HG03025 (cell line): ENCODE data around the gene RUFY4.
"Not testable (repeated sequence)": the region's sequence is repeated elsewhere in the genome, so short reads cannot be mapped to it uniquely, and the experiment has no call there.

ENCODE experiments used
- ATAC-seq: cut with Tn5 transposase; IDR thresholded peaks from one replicate; pipeline ENCODE4 v1.9.1; 2021; ENCODE audit warnings: mild to moderate bottlenecking, moderate library complexity; ENCODE audit not compliant: unreplicated experiment, low FRiP score

RUFY4 gene

DNA sequence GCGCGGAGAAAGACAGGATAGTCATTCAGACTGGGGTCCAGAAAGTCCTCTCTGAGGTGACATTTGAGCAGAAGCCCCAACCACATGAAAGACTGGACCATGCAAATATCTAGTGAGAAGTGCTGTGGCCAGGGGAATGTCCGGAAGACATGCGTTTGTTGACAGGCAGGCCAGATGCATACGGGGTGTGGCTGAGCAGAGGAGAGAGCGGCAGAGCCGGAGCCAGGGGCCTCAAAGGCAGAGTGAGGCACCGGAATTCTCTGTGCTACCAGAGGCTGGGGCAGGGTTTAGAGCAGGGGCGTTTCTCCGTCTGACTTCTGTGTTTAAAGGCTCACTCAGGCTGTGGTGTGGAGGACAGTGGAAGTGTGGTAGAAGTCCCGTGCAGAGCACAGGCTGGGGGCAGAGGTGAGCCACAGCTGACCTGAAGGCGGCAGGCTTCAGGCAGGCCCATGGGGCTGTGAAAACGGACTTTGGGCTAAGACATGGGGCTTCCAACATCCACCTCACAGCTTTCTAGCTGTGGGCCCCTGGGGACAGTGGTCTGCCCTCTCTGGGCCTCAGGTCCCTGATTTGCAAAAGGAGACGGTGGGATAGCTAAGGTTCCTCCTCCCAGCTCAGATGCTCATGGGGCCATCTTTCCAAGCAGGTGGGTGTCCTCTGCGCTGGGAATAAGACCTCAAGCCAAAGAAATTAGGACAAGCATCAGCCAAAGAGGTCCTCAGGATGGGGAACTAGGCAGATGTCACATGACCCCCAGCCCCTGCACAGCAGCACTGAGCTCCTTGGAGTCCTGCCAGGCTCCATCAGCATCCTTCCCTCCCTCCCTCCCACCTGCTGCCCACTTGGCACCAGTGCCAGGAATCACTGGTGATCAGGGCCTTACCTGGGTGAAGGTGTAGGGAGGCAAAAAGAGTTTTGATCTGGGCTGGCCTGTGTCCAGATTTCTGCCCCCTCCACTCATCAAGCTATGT lies 11.2 kb downstream of the RUFY4 start:
- no peak for ATAC-seq

DNA sequence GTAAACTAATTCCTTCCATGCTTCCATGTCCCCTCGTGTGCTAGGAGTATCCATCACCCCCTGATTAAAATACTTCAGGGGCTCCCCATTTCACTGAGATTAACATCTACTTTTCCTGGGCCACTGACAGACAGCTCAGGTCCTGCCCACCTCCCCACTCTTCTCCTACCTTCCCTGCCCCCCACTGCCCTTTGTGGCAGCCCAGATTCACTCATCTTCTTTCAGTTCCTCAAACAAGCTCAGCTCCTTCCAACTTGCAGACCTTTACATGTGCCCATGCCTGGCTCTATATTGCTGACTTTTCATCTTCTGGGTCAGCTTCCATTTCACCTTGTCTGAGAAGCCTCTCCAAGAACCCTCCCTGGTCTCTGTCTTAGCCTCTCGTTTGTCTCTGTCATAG lies 12.0 kb downstream of the RUFY4 start:
- ATAC-seq = peak; percentile 85

DNA sequence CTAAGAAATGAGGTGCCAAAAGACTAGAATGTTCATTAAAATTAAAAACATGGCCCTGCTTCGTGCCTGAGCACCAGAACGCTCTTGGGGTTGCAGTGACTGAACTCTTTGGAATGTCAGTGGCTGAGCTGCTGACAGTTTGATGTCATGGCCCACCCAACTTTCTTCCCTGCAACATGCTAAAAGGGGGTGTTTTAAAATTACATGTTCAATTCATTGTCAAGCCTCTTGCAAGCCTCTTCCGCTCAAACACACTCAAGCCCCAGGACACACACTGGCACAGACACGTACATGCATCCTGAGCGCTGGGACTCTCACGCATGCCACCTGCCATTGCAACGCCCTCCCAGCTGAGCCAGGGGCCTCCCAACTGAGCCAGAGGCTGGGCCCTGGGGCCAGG lies 12.6 kb downstream of the RUFY4 start:
- ATAC-seq = no peak

DNA sequence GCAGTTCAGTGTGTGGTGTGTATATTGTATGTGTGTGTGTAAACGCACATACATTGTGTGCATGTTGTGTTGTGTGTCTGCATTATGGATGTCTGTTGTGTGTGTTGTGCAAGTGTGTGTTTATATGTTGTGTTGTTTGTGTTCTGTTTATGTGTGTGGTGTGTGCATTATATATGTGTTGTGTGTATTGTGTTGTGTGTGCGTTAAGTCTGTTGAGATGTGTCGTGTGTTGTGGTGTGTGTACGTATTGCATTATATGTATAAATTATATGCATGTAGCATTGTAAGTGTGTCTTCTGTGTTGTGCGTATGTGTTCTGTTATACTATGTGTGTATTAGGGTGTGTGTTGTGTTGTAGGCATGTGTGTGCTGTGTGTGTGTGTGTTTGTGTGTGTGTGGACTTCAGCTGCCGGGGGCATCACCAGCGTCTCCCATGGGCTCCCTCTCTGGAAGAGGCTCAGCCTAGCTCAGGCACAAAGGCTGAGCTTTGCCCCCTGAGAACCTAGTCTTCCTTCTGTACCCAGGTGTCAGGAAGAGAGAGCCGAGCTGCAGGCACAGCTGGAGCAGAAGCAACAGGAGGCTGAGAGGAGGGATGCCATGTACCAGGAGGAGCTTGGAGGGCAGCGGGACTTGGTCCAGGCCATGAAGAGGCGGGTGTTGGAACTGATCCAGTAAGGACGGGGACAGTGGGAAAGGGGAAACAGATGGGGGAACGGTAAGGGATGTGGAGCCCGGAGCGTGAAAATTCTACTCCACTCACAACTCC lies 13.7 kb downstream of the RUFY4 start:
- no peak for ATAC-seq

DNA sequence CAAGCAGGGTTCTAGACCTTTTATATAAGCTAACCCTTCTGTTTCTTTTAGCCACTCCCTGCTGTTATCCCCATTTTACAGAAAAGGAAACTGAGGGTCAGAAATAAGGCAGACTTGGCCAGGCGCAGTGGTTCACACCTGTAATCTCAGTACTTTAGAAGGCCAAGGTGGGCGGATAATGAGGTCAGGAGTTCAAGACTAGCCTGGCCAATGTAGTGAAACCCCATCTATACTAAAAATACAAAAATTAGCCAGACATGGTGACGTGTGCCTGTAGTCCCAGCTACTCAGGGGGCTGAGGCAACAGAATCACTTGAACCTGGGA lies 14.3 kb downstream of the RUFY4 start:
- ATAC-seq = no peak

DNA sequence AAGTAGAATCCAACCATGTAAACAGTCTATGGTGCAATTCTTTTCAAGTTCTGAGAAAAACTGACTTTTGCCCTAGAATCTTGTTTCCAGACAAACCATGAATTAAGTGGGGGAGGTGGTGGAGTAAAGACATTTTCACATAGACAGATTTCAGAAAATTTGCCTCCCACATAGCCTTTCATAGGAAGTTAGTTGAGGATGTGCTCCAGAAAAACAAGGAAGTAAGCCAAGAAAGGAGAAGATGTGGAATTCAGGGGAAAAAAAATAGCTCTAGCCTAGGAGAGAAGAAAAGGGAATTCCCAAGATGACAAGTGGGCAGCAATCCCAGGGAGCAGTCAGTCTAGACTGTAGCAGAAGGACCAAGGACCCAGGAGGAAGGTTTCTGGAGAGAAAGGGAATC lies 17.4 kb downstream of the RUFY4 start:
- ATAC-seq = no peak

DNA sequence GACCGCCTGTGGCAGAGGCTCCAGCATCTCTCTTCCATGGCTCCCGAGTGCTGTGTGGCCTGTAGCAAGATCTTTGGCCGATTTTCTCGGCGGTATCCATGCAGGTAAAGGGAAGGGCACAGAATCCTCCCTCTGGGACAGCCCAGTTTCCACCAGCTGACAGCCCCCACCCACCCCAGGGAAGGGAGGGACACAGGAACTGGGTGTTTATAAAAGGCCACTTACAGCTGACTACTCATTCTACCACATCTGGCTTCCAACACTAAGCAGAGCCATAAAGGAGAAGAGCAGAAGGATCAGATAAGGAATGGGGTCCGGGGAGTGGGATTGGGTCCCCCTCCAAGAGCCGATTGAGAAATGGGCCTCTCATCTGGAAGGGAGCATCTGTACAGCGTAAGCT lies 20.2 kb downstream of the RUFY4 start:
- no peak for ATAC-seq

DNA sequence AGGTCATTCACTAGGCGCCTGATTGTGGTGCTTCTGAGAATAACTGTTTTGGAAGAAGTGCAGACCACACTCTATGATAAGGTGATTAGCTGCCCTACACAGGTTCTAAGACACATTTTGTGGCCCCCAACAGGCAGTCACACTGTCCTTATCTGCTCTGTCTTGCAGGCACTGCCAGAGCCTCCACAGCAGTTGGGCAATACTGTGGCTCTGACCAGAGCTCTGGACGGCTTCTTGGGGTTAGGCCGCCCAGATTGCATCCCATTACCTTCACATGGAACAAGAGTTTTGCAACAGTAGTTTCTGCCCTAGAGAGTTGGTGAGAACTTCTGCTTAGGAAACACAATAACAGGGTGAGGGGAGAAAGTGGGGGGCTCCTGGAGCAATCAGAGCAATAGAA lies 22.7 kb downstream of the RUFY4 start:
- ATAC-seq = no peak

DNA sequence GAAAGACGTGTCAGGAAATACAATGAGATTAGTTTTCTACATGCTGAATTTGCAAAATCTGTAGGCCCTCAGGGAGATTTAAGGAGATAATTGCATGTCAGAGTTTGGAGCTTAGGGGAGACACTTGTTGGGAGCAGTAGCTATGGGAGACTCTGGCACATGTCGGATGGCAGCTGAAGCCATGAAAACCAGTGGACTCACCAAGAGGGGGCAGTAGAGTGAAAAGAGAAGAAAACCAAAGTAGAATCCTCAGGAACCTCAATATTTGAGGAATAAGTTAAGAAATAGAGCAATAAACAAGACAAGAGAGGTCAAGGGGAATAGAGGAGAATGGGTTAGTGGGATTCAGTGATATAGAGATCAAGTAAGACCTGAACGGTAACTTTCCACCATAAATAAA lies 24.8 kb downstream of the RUFY4 start:
- no peak for ATAC-seq

DNA sequence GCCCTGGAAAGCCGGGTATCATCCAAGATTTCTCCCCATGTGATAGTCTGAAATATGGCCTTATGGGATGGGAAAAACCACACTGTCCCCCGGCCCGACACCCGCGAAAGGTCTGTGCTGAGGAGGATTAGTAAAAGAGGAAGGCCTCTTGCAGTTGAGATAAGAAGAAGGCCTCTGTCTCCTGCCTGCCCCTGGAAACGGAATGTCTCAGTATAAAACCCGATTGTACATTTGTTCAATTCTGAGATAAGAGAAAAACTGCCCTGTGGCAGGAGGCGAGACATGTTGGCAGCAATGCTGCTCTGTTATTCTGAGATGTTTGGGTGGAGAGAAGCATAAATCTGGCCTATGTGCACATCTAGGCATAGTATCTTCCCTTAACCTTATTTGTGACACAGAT lies 26.8 kb downstream of the RUFY4 start:
- ATAC-seq = no peak

DNA sequence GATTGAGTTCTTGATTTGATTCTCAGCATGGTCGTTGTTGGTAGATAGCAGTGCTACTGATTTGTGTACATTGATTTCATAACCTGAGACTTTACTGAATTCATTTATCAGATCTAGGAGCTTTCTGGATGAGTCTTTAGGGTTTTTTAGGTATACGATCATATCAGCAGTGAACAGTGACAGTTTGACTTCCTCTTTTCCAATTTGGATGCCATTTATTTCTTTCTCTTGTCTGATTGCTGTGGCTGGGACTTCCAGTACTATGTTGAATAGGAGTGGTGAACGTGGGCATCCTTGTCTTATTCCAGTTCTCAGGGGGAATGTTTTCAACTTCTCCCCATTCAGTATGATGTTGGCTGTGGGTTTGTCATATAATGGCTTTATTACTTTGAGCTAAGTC lies 28.9 kb downstream of the RUFY4 start:
- no peak for ATAC-seq

DNA sequence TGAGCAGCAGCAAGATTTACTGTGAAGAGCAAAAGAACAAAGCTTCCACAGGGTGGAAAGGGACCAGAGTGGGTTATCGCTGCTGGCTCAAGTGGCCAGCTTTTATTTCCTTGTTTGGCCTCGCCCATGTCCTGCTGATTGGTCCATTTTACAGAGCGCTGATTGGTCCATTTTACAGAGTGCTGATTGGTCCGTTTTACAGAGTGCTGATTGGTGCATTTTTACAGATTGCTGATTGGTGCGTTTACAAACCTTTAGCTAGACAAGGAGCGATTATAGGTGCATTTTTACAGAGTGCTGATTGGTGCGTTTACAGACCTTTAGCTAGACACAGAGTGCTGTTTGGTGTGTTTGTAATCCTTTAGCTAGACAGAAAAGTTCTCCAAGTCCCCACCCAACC lies 39.8 kb downstream of the RUFY4 start:
- not testable (repeated sequence) for ATAC-seq

DNA sequence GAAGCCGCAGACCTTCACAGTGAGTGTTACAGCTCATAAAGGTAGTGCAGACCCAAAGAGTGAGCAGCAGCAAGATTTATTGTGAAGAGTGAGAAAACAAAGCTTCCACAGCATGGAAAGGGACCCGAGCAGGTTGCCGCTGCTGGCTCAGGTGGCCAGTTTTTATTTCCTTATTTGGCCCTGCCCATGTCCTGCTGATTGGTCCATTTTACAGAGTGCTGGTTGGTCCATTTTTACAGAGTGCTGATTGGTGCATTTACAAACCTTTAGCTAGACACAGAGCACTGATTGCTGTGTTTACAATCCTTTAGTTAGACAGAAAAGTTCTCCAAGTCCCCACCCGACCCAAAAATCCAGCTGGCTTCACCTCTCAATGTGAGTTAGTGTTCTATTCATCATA lies 52.7 kb downstream of the RUFY4 start:
- ATAC-seq = not testable (repeated sequence)

DNA sequence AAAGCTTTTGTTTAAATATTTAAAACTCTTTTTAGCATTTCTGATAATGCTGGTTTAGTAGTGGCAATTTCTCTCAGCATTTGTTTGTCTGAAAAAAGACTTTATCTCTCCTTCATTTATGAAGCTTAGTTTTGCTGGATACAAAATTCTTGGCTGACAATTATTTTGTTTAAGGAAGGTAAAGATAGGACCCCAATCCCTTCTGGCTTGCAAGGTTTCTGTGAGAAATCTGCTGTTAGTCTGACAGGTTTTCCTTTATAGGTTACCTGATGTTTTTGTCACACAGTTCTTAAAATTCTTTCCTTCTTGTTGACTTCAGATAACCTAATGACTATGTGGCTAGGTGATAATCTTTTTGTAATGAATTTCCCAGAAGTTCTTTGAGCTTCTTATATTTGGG lies 53.2 kb downstream of the RUFY4 start:
- not testable (repeated sequence) for ATAC-seq

DNA sequence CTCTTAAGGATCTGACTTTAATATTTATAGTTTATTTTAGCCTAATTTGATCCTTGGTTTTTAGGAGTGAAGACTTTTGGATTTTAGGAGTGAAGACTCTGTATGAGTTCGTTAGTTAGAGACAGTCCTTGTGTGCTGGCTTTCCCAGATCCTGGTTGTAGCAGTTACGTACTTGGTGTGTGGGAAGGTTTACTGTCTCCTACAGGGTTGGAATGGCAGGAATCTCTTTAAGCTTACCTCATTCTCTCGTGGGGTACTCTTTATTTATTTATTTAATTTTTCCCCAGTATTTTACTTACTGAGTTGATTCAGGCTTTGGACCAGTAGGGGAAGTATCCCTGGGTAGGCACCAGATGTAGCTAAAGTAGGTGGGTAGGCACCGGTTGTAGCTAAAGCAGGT lies 54.9 kb downstream of the RUFY4 start:
- ATAC-seq = no peak

DNA sequence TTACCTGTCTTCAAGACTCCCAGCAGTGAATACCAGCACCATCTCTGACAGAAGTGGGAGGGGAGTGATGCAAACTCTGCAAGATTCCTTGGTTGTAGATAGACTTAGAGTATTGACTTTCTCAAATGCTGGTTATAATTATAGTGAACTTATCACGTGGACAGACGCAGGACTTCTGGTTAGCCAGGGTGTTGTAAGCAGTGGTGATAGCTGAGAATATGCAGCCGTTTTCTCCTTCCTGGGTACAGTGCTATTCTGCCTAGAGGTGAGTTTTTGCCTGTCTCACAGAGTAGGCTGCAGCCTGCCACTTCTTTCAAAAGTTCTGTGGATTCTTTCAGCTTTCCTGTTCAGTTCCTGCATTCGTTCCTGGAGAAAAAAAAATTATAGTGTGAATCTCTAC lies 56.0 kb downstream of the RUFY4 start:
- no peak for ATAC-seq

DNA sequence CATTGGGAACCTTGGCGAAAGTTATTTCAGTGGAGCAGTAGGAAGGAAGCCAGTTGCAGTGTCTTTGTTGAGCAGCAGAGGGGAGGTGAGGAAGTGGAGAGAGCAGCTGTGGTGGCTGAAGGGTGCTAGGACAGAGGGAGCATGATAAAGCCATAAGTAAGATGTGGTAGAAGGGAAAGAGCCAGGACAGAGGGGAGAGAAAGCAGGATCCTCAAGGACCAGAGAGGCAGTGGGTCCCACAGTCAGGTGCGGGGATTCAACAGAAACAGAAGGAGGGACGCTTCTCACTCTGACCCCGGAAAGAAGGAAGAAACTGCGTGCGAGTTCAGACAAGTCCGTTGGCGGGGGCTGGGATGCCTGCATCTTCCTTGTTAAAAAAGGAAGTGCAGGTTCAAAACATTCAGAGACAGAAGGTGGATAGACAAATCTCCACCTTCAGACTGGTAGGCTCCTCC lies 56.6 kb downstream of the RUFY4 start, which contains the start of gene CXCR2:
TSS of gene CXCR2 (plus strand) at position 403 of the 455 bp plus-strand sequence. CDS start 8,774 bp downstream, outside the sequence.
- no peak for ATAC-seq

DNA sequence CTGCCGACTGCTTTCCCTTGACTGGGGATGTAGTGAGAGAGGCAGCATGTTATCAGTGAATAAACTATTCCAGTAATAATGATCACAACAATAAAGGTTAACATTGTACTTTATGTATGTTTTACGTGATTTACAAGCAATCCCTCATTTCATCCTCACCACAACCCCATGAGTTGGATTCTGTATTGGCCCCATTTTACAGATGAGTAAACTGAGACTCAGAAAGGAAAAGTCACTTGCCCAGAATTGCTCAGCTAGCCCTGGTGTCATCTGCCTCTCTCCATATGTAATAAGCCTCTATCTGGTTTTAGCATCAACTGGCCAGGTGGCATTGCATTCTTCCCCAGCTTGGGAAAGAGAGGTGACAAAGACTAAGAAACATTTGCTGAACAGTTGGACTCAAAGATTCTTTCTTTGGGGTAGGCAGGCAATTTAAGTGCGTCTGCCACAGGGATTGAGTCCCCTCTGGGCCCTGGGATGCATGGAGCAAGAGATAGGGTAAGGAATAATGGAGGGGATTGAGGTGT lies 58.9 kb downstream of the RUFY4 start:
- no peak for ATAC-seq

DNA sequence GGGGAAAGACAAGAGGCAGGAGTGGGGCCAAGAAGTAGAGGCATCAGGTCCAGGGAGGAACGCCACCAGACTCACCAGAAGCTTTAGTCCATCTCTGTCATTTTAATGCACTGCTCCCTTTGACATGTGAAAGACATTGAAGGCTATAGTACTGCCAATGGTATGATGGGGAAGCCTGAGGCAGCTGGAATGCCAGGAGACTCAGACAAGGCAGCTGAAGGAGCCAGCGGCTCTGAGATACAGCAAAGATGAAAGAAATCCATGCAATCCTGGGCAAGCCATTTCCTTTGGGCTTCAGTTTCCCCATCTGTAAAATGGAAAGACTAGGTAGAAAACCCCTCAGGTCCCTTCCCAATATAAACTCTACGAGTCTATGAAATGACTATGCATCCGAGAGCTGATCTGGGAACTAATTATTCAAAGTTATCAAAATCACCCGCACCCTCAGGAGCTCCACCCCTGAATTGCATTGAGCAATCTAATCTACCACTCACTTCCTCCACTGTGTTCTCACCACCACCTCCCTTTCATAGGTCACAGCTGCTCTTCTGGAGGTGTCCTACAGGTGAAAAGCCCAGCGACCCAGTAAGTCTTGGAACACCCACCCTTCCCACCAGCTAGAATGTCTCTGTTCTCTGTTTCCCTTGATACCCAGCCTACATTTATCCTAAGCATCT lies 59.9 kb downstream of the RUFY4 start:
- ATAC-seq = no peak

DNA sequence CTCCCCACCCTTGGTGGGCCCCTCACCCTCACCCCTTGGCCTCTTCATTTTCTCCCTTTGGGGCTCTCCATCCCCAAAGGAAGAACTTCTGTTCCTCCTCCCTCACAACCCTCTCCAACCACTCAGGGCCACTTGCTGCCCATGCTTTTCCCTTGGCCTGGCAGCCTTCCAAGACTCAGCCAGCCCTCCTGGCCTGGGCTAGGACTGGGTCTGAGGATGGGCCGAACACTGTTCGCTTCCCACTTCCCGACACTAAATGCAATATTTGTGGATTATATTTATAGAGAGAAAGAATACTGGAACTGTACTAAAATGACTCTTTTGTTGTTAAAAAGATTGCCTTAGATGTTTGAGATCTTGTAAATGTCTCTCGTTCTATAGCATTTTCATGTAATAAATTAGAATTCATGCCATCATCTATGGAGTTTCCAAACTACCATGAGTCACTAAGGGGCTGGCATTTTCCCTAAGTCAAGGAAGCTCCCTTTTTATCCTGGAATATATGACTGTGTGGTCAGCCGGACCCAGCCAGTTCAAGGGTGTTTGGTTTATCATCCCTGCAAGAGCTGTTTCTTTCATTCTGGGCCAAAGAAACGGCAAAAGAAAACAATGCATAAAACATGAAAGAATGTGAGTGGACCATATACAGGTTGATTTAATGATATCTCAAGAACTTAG lies 60.5 kb downstream of the RUFY4 start:
- ATAC-seq = no peak
